ENCODE data around the gene CD8B.
"Not testable (repeated sequence)": the region's sequence is repeated elsewhere in the genome, so short reads cannot be mapped to it uniquely, and the experiment has no call there.

DNA sequence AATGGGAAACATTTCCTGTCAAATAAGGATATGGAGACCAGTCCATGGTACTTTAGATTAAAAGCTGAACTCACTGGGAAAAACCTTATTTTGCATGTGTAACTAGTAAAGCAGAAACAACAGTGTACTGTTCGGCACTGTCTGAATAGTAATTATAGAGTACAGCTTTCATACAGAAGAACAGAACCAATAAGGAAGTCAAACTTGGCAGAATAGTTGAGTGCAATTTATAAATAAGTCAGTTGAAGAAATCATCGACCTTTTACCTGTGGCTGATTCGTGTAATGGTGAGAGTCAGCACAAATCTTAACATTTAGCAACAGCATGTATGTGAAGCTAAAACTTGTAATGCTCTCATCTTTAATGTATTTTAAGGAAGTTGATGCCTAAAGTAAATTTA lies 24.3 kb upstream of the CD8B start:
- TF ChIP-seq, protein P1, sequence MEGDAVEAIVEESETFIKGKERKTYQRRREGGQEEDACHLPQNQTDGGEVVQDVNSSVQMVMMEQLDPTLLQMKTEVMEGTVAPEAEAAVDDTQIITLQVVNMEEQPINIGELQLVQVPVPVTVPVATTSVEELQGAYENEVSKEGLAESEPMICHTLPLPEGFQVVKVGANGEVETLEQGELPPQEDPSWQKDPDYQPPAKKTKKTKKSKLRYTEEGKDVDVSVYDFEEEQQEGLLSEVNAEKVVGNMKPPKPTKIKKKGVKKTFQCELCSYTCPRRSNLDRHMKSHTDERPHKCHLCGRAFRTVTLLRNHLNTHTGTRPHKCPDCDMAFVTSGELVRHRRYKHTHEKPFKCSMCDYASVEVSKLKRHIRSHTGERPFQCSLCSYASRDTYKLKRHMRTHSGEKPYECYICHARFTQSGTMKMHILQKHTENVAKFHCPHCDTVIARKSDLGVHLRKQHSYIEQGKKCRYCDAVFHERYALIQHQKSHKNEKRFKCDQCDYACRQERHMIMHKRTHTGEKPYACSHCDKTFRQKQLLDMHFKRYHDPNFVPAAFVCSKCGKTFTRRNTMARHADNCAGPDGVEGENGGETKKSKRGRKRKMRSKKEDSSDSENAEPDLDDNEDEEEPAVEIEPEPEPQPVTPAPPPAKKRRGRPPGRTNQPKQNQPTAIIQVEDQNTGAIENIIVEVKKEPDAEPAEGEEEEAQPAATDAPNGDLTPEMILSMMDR (IDR thresholded peaks at IDR 0.05; ENCODE audit: insufficient read depth, low read length), result not testable (repeated sequence)
- not testable (repeated sequence) for TF ChIP-seq GABPA (IDR thresholded peaks at IDR 0.05; ENCODE audit: low read depth)
- TF ChIP-seq, protein P2, sequence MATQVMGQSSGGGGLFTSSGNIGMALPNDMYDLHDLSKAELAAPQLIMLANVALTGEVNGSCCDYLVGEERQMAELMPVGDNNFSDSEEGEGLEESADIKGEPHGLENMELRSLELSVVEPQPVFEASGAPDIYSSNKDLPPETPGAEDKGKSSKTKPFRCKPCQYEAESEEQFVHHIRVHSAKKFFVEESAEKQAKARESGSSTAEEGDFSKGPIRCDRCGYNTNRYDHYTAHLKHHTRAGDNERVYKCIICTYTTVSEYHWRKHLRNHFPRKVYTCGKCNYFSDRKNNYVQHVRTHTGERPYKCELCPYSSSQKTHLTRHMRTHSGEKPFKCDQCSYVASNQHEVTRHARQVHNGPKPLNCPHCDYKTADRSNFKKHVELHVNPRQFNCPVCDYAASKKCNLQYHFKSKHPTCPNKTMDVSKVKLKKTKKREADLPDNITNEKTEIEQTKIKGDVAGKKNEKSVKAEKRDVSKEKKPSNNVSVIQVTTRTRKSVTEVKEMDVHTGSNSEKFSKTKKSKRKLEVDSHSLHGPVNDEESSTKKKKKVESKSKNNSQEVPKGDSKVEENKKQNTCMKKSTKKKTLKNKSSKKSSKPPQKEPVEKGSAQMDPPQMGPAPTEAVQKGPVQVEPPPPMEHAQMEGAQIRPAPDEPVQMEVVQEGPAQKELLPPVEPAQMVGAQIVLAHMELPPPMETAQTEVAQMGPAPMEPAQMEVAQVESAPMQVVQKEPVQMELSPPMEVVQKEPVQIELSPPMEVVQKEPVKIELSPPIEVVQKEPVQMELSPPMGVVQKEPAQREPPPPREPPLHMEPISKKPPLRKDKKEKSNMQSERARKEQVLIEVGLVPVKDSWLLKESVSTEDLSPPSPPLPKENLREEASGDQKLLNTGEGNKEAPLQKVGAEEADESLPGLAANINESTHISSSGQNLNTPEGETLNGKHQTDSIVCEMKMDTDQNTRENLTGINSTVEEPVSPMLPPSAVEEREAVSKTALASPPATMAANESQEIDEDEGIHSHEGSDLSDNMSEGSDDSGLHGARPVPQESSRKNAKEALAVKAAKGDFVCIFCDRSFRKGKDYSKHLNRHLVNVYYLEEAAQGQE (IDR thresholded peaks at IDR 0.05; ENCODE audit: insufficient replicate concordance, low read depth), result not testable (repeated sequence)
